Cerebellar cortex (tissue), 1 donor: ENCODE data around the gene SEMA5A.

Source experiments
- DNase-seq: peaks from one replicate; pipeline ENCODE4 v3.0.0-alpha.2; 2015; ENCODE audit warnings: low spot score

The SEMA5A gene

DNA sequence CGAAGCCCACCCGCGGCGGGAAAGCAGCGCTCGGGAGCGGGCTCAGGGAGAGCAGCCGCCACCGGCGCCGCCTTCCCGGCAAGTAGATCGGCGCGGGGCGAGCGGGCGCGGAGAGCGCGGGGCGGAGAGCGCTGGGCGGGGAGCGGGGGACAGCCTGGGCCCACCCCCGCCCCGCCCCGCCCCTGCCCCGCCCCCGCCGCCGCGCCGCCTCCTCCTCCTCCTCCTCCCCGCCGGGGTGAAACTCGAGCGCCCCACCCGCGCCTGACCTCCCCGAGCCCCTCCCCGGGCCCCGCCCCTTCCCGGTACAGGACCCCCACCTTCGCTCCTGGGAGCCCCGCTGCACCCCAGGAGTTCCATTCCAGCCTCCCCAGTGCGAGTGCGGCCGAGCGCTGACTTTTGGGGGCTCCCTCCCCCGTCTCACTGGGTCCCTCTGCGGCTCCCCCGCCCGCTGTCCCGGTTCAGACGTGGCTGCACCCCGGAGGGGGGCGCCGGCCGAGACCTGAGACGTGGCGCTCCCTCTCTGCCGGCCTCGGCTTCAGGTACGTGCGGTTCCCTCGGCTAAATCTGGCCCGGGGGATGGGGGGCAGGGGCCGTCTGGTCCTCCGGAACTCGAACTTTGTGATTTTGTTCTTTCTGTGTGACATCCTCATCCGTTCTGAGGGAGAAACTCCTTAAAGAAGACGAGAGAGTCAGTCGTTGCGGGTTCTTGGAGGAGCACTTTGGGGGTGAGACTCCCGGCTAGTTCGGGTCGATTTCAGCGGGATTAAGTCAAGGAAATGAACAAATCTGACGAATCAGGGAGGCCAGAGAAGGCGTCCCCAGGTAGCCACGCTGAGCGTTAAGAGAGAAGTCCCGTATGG is at the start of gene SEMA5A:
Gene SEMA5A (minus strand): TSS at position 84 of the 860 bp plus-strand sequence. CDS start 166,129 bp downstream, outside the sequence.
- no peak for DNase-seq

- no peak for DNase-seq
Observed at GRCh38 chr5:9594913-9595312, 49.0 kb upstream of the SEMA5A start.

- no peak for DNase-seq
Observed at GRCh38 chr5:9589049-9589835, 43.4 kb upstream of the SEMA5A start.

DNA sequence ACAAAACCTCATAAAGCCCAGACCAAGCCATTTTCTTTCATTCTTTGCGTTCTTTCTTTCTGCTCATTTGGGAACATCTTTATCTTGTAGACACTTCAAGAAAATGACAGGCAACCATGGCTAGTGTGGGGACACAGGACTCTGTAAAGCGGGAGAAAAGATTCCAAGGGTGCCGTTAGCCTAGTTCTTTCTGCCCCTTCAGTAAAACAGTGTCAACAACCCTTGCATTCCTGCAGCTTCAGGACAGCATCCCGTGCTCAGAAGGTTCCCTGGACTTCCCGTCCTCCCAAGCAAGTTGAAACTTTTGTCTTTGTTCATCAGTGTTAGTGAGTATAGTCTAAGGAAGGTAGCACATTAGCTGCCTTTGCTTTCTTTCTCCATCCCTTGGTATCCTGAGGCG is 42.4 kb upstream of the SEMA5A start:
- DNase-seq, result no peak

DNA sequence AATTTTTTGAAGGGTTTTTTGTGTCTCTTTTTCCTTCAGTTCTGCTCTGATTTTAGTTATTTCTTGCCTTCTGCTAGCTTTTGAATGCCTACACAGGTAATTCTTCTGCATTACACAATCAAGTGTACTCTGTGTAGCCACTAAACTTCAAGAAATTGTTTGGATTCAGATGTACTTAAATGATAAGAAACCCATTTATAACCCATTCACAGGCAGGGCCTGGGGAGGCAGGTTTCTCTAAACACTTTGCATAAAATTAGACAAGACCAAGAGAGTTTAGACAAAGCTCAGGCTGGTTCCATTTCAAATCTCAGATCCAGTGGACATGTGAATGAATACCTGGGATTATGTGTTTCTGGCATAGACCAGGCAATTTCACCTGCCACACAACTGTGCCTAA is 41.3 kb upstream of the SEMA5A start:
- DNase-seq, result no peak

DNA sequence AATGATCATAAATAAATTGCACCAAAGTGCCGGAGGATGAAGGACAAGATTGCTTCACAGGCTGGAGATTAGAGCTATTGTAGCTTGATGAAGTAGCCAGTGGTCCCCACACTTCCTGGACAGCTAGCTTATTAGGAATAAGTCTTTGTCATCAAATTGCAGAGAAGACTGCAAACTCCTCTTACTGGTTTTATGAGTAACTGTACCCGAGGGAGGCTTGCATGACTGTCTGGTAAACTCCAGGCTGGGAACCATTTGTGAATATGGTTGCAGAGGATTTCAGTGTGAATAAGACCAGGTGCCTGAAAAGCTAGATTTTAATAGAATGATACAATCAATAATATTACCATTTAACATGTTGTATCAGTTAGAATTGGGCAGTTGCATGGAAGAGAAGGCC is 36.5 kb upstream of the SEMA5A start:
- DNase-seq, result no peak

DNA sequence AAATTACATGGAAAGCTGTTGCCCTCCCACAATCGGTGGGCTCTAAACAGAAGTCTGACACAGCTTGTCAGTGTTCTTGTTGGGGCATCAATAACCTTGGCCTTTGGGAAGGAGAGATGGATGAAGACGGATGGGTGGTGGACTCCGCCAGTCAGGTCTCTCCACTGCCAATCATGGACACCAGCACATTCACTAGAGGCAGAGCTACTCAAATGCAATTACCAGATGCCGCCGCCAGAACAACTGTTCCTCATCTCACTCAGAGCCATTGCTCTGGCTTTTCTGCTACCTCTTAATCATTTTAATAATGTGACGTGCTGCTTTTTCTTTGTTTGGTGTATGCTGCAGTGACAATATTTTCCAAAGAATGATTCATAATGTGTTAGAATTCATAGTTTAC is 27.9 kb upstream of the SEMA5A start:
- DNase-seq, result no peak

- DNase-seq, result no peak
Observed at GRCh38 chr5:9572246-9572645, 26.4 kb upstream of the SEMA5A start.

DNA sequence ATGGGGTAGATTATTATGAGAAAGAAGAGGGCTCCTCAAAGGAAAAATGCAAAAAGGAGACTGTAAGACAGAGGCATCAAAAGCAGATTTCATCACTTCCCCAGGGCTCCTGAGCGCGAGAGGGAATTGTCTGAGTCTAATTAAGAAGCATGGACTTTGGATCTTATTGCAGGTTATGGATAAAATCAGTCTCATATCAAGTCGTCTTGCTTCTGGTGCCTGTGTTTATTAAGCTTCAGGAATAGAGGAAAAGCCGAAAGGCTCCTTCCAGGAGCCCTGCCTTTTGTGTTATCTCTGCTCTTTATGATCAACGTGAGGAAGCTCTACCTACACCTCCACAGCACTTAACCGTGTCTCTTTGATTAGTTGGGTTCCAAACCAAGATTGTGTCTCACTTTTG is 25.0 kb upstream of the SEMA5A start:
- no peak for DNase-seq

DNA sequence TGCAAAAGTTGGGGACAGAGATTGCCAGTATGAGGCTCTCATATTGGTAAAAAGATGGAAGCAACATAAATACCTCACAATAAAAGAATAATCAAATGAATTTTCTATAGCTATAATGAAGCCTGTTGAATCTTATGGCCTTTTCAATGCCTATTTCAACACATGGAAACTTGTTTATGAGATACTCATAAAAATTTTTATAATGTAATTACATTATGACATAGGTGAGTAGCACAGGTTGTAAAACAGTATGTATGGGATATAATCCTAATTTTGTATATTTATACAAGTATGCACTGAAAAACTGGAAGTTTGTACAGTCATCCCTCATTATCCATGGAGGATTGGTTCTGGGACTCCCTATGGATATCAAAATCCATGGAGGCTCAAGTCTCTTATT is 21.2 kb upstream of the SEMA5A start:
- no peak for DNase-seq

GRCh38 chr5:9564752-9565151 is 18.9 kb upstream of the SEMA5A start:
- DNase-seq, result no peak

DNA sequence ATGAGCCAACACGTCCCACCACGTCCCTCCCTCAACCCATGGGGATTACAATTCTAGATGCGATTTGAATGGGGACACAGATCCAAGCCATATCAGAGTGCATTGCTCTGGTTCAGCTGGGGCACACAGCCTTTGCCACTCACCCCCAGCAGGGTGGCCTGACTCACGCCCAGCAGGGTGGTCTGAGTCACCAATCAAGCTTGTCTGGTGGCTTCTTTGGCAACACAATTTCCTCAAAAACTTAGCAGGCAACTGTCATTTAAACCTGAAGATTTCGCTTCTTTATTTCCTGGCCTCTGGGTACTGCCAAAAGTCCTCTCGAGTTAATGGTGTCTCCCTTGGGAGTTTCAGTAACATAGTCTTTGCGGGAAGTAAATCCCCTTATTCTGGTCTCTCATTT is 16.3 kb upstream of the SEMA5A start:
- DNase-seq, result no peak

- no peak for DNase-seq
Observed at GRCh38 chr5:9559965-9560364, 14.1 kb upstream of the SEMA5A start.

DNA sequence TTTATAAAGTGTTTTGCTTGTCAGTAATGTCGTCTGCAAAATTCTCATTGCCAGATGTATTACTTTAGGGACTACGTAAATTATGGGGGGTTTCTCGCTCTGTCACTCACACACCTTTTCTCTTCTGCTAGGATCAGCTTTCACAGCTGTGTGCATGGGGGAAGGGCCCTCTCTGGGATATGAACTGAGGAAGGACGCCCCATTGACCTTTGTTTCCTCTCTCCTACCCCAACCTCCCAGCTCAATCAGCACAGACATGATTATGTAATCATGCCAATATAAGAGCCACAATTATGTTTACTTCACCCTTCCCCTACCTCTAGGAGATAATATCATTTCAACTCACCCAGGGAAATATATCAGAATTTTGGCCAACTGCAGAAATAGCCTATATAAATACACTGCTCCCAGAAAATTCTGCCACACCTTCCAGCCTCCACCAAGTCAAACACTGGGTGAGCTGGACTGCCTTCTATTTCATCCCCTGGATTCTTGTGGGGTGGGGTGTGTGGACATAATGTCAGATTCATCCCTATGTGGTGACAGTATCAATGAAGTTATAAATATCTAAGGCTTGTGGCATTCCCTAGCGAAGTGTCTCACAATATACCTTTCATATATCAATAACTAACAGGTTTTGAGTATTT is 12.6 kb upstream of the SEMA5A start:
- DNase-seq, result no peak

- DNase-seq, result no peak
Observed at GRCh38 chr5:9557696-9558095, 11.8 kb upstream of the SEMA5A start.

DNA sequence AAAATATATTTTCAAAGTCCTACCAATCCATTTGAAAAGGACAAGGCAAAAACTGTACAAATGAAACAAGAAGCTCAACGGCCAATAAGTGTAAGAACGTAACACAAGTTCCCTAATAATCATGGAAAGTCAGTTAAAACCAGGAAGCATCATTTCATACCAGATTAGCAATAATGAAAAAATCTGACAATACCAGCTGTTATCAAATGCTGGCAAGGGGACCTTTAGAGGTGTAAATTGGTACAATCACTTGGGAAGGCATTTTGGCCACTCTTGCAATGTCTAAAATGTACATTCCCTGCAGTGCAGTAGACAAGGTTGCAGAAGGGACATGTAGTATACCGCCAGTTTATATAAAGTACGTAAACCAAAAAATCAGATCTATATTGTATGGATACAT is 10.1 kb upstream of the SEMA5A start:
- no peak for DNase-seq

DNA sequence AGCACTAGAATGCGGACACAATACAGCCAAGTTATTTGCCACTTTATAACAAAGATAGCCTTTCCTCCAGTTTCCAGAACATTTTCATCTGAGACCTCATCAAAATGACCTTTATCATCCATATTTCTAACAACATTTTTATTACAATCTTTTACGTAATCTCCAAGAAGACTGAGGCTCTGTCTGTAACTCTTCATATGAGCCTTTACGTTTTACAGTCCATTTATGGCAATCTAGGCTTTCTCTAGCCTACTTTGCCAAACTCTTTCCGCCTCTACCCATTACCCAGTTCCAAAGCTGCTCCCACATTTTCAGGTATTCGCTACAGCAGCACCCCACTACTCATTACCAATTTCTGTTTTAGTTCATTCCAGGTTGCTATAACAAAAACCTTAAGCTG is 8.2 kb upstream of the SEMA5A start:
- no peak for DNase-seq

DNA sequence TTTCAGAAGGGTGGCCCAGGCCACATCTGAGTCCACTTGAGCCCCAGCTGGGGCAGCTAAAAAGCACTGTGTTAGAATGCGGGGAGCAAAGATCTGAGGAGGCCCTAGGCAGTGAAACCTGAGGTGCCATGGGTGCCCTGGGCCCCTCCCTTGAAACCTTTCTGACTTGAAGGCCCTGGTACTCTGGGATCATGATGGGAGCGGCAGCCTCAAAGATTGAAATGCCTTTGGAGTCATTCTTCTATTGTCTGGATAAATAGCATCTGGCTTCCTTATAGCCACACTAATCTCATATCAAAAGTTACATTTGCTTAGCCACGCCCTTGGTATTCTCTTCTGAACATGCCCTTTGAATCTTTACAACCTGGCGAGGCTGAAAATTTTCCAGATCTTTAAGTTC is 7.7 kb upstream of the SEMA5A start:
- DNase-seq, result no peak

GRCh38 chr5:9551567-9552537 is 6.0 kb upstream of the SEMA5A start:
- DNase-seq, result no peak

- DNase-seq, result no peak
Observed at GRCh38 chr5:9549941-9550340, 4.1 kb upstream of the SEMA5A start.

DNA sequence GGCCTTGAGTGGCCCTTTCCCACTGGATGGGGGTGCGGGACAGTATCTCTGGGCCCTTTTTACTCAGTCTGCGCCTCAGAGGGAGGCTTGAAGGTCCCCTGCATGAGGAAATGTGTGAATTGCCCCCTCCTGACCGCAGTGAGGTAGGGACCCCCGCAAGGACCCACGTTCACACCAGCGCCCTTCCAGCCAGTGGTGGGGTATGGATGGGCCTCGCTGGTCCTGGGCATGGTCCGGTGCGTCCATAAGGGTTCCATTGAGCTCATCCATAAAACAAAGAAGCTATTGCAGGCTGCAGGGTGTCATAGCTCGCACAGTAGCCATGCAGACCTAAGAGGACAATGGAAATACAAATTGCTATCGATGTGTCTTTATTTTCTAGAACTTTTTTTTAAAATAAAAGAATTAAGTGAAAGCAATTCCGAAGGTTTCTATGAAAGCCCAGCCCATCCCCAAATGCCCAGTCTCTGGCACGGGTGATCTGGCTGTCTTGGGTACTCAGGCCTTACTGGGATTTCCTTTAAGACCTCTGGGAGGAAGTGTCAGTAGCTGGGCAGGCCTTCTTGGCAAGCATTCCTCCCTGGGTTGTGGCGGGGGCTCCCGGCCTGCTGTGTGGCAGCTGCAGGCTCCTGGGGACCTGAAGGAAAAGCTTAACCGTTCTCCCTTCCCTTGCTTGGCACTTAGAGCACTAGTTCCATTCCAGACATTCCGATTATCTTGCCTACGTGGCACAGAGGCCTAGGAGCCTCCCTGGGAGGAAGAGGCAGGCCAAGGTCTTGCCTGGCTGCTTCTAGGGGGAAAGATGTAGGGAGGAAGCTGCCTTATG is 1.5 kb upstream of the SEMA5A start:
- DNase-seq, result no peak
